DOHH2 (cell line): ENCODE data around the gene DOCK1.

Source experiments
- H3F3A ChIP-seq: fragments of 200-600 bp; sonication (generic), shearing (Covaris generic); 2 replicates; pipeline ENCODE4 v1.6.0; 2016; ENCODE audit warnings: antibody characterized with exemption, mild to moderate bottlenecking; ENCODE audit not compliant: control insufficient read depth, insufficient read depth
- H3K27ac ChIP-seq: fragments of 200-600 bp; sonication (generic); 2 replicates; pipeline ENCODE4 v1.5.1; 2014; ENCODE audit warnings: low read depth, mild to moderate bottlenecking, low read length, moderate library complexity
- H3K27me3 ChIP-seq: fragments of 200-600 bp; sonication (generic); 2 replicates; pipeline ENCODE4 v1.6.1; 2014; ENCODE audit warnings: mild to moderate bottlenecking, low read length, mixed read lengths; ENCODE audit not compliant: control insufficient read depth
- H3K36me3 ChIP-seq: fragments of 200-600 bp; sonication (generic); 2 replicates; pipeline ENCODE4 v1.6.1; 2014; ENCODE audit warnings: mild to moderate bottlenecking, low read length, moderate library complexity, mixed read lengths; ENCODE audit not compliant: control insufficient read depth
- H3K4me1 ChIP-seq: fragments of 200-600 bp; sonication (generic); 2 replicates; pipeline ENCODE4 v1.6.1; 2014; ENCODE audit warnings: mild to moderate bottlenecking, low read length, mixed read lengths; ENCODE audit not compliant: control insufficient read depth
- H3K4me2 ChIP-seq: fragments of 200-600 bp; sonication (generic); 2 replicates; pipeline ENCODE4 v1.6.0; 2014; ENCODE audit warnings: mild to moderate bottlenecking, low read length, moderate library complexity
- H3K4me3 ChIP-seq: fragments of 200-600 bp; sonication (generic); 2 replicates; pipeline ENCODE4 v1.5.1; 2014; ENCODE audit warnings: mild to moderate bottlenecking, low read length, mixed read lengths
- H3K79me2 ChIP-seq: fragments of 200-600 bp; sonication (generic); 2 replicates; pipeline ENCODE4 v1.6.1; 2014; ENCODE audit warnings: mild to moderate bottlenecking, low read length, mixed read lengths; ENCODE audit not compliant: control insufficient read depth
- H3K9me2 ChIP-seq: fragments of 200-600 bp; sonication (generic); replicated peaks from 2 replicates; pipeline ENCODE4 v1.6.1; 2014; ENCODE audit warnings: mild to moderate bottlenecking, low read length, mixed read lengths; ENCODE audit not compliant: control insufficient read depth
- H3K9me3 ChIP-seq: fragments of 200-600 bp; sonication (generic); 2 replicates; pipeline ENCODE4 v1.6.1; 2014; ENCODE audit warnings: antibody characterized with exemption, low read length, mixed read lengths; ENCODE audit not compliant: control insufficient read depth, insufficient read depth
- H4K20me1 ChIP-seq: fragments of 200-600 bp; sonication (generic); 2 replicates; pipeline ENCODE4 v1.6.0; 2014; ENCODE audit warnings: low read depth, mild to moderate bottlenecking, antibody characterized with exemption, low read length, moderate library complexity; ENCODE audit not compliant: control insufficient read depth, insufficient read depth
- CTCF ChIP-seq: fragments of 200-600 bp; sonication (generic); IDR thresholded peaks from one replicate; pipeline ENCODE4 v1.5.1; 2014; ENCODE audit warnings: antibody characterized with exemption, mild to moderate bottlenecking, low read depth, low read length; ENCODE audit not compliant: poor library complexity, severe bottlenecking
- EZH2phosphoT487 ChIP-seq: fragments of 200-600 bp; sonication (generic); IDR thresholded peaks from 2 replicates; pipeline ENCODE4 v1.6.1; 2017; ENCODE audit warnings: borderline replicate concordance, mild to moderate bottlenecking, antibody characterized with exemption, low read length, moderate library complexity, mixed read lengths

Gene DOCK1

GRCh38 chr10:126906704-126907422, 1.6 kb downstream of the DOCK1 start:
- Histone ChIP-seq H3K4me3 (no peak overlapping the region), H3K27me3 (no peaks in the 10 kb centered on the region), H3K79me2 (no peaks in the 10 kb centered on the region), H3K4me2 (no peak overlapping the region), H3K27ac (no peak overlapping the region), H3K4me1 (no peaks in the 10 kb centered on the region), H4K20me1 (no peaks in the 10 kb centered on the region), H3K9me2 (no peaks in the 10 kb centered on the region), H3K36me3 (no peaks in the 10 kb centered on the region), H3F3A (no peaks in the 10 kb centered on the region), H3K9me3 (peaks cover 16% of the 10 kb centered on the region; the same call in 1 of the 2 replicates)
- TF ChIP-seq CTCF (no peak), EZH2phosphoT487 (no peak)

DNA sequence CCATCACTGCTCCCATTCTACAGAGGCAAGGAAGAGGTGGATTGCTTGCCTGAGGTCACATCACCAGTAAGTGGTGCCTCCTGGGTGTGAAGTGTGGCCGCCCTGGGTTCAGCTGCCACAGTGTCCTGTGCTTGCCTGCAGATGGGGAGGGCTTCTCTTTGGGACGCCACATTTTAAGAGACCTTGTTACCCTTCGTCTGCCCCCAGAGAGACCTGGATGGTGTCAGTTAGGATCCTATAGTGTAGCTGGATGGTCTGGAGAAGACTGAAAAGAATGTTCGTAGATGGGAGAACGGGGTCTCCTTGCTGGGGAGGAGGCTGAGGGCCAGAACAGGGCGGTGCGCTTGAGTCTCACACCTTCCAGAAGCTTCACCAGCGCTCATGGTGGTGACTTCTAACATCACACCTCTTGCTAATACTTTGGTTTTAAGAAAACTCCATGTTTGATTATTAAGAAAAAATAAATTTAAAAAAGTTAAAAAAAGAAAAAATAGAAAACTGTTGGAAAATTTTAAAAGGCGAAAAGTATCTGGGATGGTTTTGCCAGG, 2.3 kb downstream of the DOCK1 start:
- H3K27ac ChIP-seq, result no peak overlapping the region
- H3F3A ChIP-seq, result no peaks in the 10 kb centered on the region
- H4K20me1 ChIP-seq, result no peaks in the 10 kb centered on the region
- H3K36me3 ChIP-seq, result no peaks in the 10 kb centered on the region
- no peaks in the 10 kb centered on the region for H3K4me1 ChIP-seq
- H3K4me3 ChIP-seq, result no peak overlapping the region
- no peaks in the 10 kb centered on the region for H3K9me2 ChIP-seq
- TF ChIP-seq CTCF, result no peak
- TF ChIP-seq EZH2phosphoT487, result no peak
- H3K79me2 ChIP-seq, result no peaks in the 10 kb centered on the region
- no peaks in the 10 kb centered on the region for H3K27me3 ChIP-seq
- H3K9me3 ChIP-seq, result peaks cover 16% of the 10 kb centered on the region; the same call in 1 of the 2 replicates
- no peak overlapping the region for H3K4me2 ChIP-seq

- peaks cover 16% of the 10 kb centered on the region; the same call in 1 of the 2 replicates for H3K9me3 ChIP-seq
- H3K36me3 ChIP-seq, result no peaks in the 10 kb centered on the region
- H3K79me2 ChIP-seq, result no peaks in the 10 kb centered on the region
- H3K27me3 ChIP-seq, result no peaks in the 10 kb centered on the region
- no peaks in the 10 kb centered on the region for H3K9me2 ChIP-seq
- TF ChIP-seq EZH2phosphoT487, result no peak
- no peak for TF ChIP-seq CTCF
- H3F3A ChIP-seq, result no peaks in the 10 kb centered on the region
- no peak overlapping the region for H3K4me2 ChIP-seq
- no peaks in the 10 kb centered on the region for H3K4me1 ChIP-seq
- H3K4me3 ChIP-seq, result no peak overlapping the region
- H4K20me1 ChIP-seq, result no peaks in the 10 kb centered on the region
- H3K27ac ChIP-seq, result no peak overlapping the region
Measured at GRCh38 chr10:126908225-126908624, 3.0 kb downstream of the DOCK1 start.
